22Rv1 (cell line): Measurements from ENCODE around the gene CD99L2.

Experiments used
- ZFX ChIP-seq: fragments of 450-650 bp; IDR thresholded peaks from 2 replicates; pipeline ENCODE4 v1.6.1; 2017; ENCODE audit warnings: antibody characterized with exemption, borderline replicate concordance
- TF ChIP-seq, protein P1 (sequence below): fragments of 450-650 bp; IDR thresholded peaks from 2 replicates; pipeline ENCODE4 v1.5.1; 2017; ENCODE audit warnings: mild to moderate bottlenecking

DNA sequence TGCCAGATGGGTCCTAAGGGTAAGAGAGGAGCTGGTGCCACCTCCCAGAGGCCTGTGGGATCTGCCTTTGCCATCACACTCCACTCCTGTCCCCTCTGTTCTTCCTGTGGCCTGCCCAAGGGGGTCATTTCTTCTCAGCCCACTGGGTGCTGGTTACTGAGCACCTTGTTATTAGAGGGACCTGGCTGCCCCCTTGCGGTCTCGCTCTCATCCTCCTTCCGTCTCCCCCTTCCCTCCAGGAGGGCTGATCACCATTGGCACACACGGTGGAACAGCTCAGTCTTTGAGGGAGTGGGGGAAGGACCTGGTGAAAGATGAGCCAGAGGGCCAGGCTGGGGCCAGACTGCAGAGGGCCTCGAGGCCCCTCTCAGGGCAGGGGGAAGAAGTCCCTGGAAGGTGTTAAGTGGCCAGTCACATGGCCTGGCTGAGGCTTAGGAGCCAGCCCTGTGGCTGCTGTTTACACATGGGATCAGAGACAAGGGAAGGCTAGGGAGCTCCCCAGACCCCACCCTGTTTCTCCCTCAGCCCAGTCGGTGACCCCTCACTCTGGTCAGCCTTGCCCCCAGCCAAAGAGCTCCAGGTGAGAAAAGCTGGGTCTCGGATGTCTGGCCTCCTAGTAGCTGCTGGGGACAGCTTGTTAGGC, 137.2 kb downstream of the CD99L2 start:
- TF ChIP-seq, protein P1, sequence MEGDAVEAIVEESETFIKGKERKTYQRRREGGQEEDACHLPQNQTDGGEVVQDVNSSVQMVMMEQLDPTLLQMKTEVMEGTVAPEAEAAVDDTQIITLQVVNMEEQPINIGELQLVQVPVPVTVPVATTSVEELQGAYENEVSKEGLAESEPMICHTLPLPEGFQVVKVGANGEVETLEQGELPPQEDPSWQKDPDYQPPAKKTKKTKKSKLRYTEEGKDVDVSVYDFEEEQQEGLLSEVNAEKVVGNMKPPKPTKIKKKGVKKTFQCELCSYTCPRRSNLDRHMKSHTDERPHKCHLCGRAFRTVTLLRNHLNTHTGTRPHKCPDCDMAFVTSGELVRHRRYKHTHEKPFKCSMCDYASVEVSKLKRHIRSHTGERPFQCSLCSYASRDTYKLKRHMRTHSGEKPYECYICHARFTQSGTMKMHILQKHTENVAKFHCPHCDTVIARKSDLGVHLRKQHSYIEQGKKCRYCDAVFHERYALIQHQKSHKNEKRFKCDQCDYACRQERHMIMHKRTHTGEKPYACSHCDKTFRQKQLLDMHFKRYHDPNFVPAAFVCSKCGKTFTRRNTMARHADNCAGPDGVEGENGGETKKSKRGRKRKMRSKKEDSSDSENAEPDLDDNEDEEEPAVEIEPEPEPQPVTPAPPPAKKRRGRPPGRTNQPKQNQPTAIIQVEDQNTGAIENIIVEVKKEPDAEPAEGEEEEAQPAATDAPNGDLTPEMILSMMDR = no peak
- TF ChIP-seq ZFX = no peak
